DOHH2 (cell line): ENCODE results near the gene MAN1B1.

Experiments used
- H3F3A ChIP-seq: fragments of 200-600 bp; sonication (generic), shearing (Covaris generic); 2 replicates; pipeline ENCODE4 v1.6.0; 2016; ENCODE audit warnings: antibody characterized with exemption, mild to moderate bottlenecking; ENCODE audit not compliant: control insufficient read depth, insufficient read depth
- H3K27ac ChIP-seq: fragments of 200-600 bp; sonication (generic); 2 replicates; pipeline ENCODE4 v1.5.1; 2014; ENCODE audit warnings: low read depth, mild to moderate bottlenecking, low read length, moderate library complexity
- H3K27me3 ChIP-seq: fragments of 200-600 bp; sonication (generic); 2 replicates; pipeline ENCODE4 v1.6.1; 2014; ENCODE audit warnings: mild to moderate bottlenecking, low read length, mixed read lengths; ENCODE audit not compliant: control insufficient read depth
- H3K36me3 ChIP-seq: fragments of 200-600 bp; sonication (generic); 2 replicates; pipeline ENCODE4 v1.6.1; 2014; ENCODE audit warnings: mild to moderate bottlenecking, low read length, moderate library complexity, mixed read lengths; ENCODE audit not compliant: control insufficient read depth
- H3K4me1 ChIP-seq: fragments of 200-600 bp; sonication (generic); 2 replicates; pipeline ENCODE4 v1.6.1; 2014; ENCODE audit warnings: mild to moderate bottlenecking, low read length, mixed read lengths; ENCODE audit not compliant: control insufficient read depth
- H3K4me2 ChIP-seq: fragments of 200-600 bp; sonication (generic); 2 replicates; pipeline ENCODE4 v1.6.0; 2014; ENCODE audit warnings: mild to moderate bottlenecking, low read length, moderate library complexity
- H3K4me3 ChIP-seq: fragments of 200-600 bp; sonication (generic); 2 replicates; pipeline ENCODE4 v1.5.1; 2014; ENCODE audit warnings: mild to moderate bottlenecking, low read length, mixed read lengths
- H3K79me2 ChIP-seq: fragments of 200-600 bp; sonication (generic); 2 replicates; pipeline ENCODE4 v1.6.1; 2014; ENCODE audit warnings: mild to moderate bottlenecking, low read length, mixed read lengths; ENCODE audit not compliant: control insufficient read depth
- H3K9me2 ChIP-seq: fragments of 200-600 bp; sonication (generic); replicated peaks from 2 replicates; pipeline ENCODE4 v1.6.1; 2014; ENCODE audit warnings: mild to moderate bottlenecking, low read length, mixed read lengths; ENCODE audit not compliant: control insufficient read depth
- H3K9me3 ChIP-seq: fragments of 200-600 bp; sonication (generic); 2 replicates; pipeline ENCODE4 v1.6.1; 2014; ENCODE audit warnings: antibody characterized with exemption, low read length, mixed read lengths; ENCODE audit not compliant: control insufficient read depth, insufficient read depth
- H4K20me1 ChIP-seq: fragments of 200-600 bp; sonication (generic); 2 replicates; pipeline ENCODE4 v1.6.0; 2014; ENCODE audit warnings: low read depth, mild to moderate bottlenecking, antibody characterized with exemption, low read length, moderate library complexity; ENCODE audit not compliant: control insufficient read depth, insufficient read depth
- EZH2phosphoT487 ChIP-seq: fragments of 200-600 bp; sonication (generic); IDR thresholded peaks from 2 replicates; pipeline ENCODE4 v1.6.1; 2017; ENCODE audit warnings: borderline replicate concordance, mild to moderate bottlenecking, antibody characterized with exemption, low read length, moderate library complexity, mixed read lengths
- TF ChIP-seq, protein P1 (sequence below): fragments of 200-600 bp; sonication (generic); IDR thresholded peaks from one replicate; pipeline ENCODE4 v1.5.1; 2014; ENCODE audit warnings: antibody characterized with exemption, mild to moderate bottlenecking, low read depth, low read length; ENCODE audit not compliant: poor library complexity, severe bottlenecking

MAN1B1 gene

DNA sequence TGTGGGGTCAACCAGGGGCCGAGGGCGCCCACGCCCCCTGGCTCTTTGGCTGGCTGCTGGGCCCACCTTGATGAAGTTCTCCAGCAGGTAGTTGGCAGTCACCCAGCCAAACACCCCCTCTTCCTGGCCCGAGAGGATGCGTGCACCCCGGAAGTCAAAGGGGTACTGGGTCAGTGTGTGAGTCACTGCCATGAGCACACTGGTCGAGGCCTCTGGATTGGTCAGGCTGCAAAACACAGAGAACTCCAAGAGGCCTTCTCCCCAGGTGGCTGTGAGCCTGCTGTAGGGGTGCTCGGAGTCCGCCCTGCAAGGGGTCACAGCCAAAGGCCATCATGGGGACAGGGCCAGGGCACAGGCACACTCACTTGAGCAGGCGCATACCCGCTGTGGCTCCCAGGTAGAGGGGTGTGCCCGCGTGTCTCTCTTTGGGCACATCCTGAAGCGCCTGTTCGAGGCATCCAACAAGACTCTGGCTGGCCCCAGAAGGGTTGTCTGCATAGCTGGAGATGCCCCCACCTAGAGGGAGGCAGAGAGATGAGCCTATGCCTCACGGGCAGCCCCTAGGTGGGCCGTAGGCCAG, 35.5 kb upstream of the MAN1B1 start:
- Histone ChIP-seq H3K4me2 (no peak overlapping the region), H3K36me3 (no peaks in the 10 kb centered on the region), H3K79me2 (no peaks in the 10 kb centered on the region), H3K4me3 (no peak overlapping the region), H3F3A (no peaks in the 10 kb centered on the region), H3K9me2 (no peaks in the 10 kb centered on the region), H3K4me1 (peaks cover 6% of the 10 kb centered on the region), H4K20me1 (peaks cover 6% of the 10 kb centered on the region), H3K27me3 (peaks cover 48% of the 10 kb centered on the region), H3K9me3 (no peaks in the 10 kb centered on the region), H3K27ac (no peak overlapping the region)
- TF ChIP-seq EZH2phosphoT487, result no peak
- TF ChIP-seq, protein P1, sequence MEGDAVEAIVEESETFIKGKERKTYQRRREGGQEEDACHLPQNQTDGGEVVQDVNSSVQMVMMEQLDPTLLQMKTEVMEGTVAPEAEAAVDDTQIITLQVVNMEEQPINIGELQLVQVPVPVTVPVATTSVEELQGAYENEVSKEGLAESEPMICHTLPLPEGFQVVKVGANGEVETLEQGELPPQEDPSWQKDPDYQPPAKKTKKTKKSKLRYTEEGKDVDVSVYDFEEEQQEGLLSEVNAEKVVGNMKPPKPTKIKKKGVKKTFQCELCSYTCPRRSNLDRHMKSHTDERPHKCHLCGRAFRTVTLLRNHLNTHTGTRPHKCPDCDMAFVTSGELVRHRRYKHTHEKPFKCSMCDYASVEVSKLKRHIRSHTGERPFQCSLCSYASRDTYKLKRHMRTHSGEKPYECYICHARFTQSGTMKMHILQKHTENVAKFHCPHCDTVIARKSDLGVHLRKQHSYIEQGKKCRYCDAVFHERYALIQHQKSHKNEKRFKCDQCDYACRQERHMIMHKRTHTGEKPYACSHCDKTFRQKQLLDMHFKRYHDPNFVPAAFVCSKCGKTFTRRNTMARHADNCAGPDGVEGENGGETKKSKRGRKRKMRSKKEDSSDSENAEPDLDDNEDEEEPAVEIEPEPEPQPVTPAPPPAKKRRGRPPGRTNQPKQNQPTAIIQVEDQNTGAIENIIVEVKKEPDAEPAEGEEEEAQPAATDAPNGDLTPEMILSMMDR, result no peak

DNA sequence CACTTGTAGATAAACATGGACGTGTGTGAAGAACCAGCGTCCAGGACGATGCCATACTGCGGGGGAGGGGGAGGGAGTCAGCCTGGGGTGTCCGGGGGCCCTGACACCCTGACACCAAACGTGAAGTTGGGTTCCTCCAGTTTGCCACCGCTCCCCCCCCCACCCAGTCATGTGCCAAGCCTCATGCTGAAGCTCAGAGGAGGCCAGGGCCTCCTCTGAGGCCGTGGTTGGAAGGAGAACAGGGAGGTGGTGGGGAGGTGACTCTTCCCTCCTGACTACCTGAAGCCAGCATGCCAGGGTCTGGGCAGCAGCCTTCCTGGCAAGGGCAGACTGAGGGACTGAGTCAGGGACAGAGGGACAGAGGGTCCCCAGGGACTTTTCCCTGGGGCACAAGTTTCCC, 34.5 kb upstream of the MAN1B1 start:
- H3K9me2 ChIP-seq, result no peaks in the 10 kb centered on the region
- H3K79me2 ChIP-seq, result no peaks in the 10 kb centered on the region
- H3K27ac ChIP-seq, result no peak overlapping the region
- H3K9me3 ChIP-seq, result no peaks in the 10 kb centered on the region
- peaks cover 38% of the 10 kb centered on the region for H3K27me3 ChIP-seq
- H3K36me3 ChIP-seq, result no peaks in the 10 kb centered on the region
- H4K20me1 ChIP-seq, result no peaks in the 10 kb centered on the region; the same call in 1 of the 2 replicates
- TF ChIP-seq EZH2phosphoT487, result no peak
- TF ChIP-seq, protein P1, result no peak
- H3K4me1 ChIP-seq, result peaks cover 3% of the 10 kb centered on the region; the same call in 1 of the 2 replicates
- no peak overlapping the region for H3K4me3 ChIP-seq
- no peak overlapping the region for H3K4me2 ChIP-seq
- no peaks in the 10 kb centered on the region for H3F3A ChIP-seq

DNA sequence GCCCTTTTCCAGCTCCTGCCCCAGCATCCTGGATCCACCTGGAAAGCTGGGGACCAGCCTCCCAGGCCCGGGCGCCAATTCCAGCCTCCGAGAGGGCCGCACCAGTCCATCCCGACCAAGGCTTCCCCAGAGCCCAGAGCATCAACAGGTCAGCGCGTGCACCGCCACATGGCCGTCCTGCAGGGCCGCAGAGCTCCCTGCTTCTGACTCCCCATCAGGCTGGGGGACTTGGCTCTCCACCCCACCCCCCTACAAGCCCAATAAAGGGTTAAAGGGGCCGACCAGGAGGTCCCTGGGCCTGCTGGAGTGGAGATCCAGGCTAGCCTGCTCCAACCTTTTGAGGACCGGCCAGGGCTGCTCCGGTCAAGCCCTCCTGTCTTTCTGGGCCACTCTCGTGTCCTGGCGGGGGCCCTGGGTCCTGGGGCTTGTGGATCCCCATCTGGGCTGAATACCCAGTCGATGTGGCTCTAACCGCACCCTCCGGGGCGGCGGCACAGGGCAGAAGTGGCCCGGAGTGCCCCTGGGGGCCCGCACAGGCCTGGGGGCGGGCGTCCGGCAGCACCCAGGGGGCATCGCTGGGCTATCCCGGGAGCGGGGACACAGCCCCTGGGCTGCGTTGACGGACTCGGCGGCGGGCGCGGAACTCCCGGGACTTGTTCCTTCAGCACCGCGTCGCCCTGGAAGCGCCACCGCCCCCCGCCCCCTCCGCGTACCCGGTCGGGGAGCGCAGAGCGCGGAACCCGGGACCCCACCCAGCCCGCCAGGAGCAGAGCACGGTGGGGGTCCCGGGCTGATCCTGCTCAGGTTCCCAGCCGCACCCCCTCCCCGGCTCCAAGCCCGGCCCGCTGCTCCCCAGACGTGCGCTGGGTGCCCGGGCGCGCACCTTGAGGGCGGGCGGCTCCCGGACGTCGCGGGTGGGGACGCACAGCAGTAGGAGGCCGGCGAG, 33.5 kb upstream of the MAN1B1 start:
- Histone ChIP-seq H3F3A (no peaks in the 10 kb centered on the region), H3K9me2 (no peaks in the 10 kb centered on the region), H3K36me3 (no peaks in the 10 kb centered on the region), H3K4me3 (peak overlapping the region; percentile 5; the same call in 1 of the 2 replicates), H3K27me3 (peaks cover 38% of the 10 kb centered on the region), H3K4me1 (peaks cover 3% of the 10 kb centered on the region; the same call in 1 of the 2 replicates), H3K79me2 (no peaks in the 10 kb centered on the region), H3K9me3 (no peaks in the 10 kb centered on the region), H3K27ac (no peak overlapping the region), H3K4me2 (peak overlapping the region; percentile 29), H4K20me1 (no peaks in the 10 kb centered on the region; the same call in 1 of the 2 replicates)
- TF ChIP-seq, protein P1, result no peak
- no peak for TF ChIP-seq EZH2phosphoT487
